Mesendoderm (in vitro differentiated cells): Measurements from ENCODE around the gene FBXL7.
A peak's percentile ranks its signal among the peaks of the same experiment; 100 is the strongest.

Source experiments
- DNase-seq: peaks from one replicate; pipeline ENCODE4 v3.0.0; 2013
- H2AK5ac ChIP-seq: 2 replicates; pipeline ENCODE4 v1.6.1; 2013; ENCODE audit warnings: low read length, inconsistent platforms
- H2BK120ac ChIP-seq: 2 replicates; pipeline ENCODE4 v1.6.1; 2013; ENCODE audit warnings: low read depth, mild to moderate bottlenecking, low read length, moderate library complexity, mixed read lengths
- H2BK15ac ChIP-seq: replicated peaks from 2 replicates; pipeline ENCODE4 v1.6.1; 2013; ENCODE audit warnings: low read depth, mild to moderate bottlenecking, moderate library complexity
- H2BK5ac ChIP-seq: 2 replicates; pipeline ENCODE4 v1.6.1; 2013; ENCODE audit warnings: low read length, inconsistent platforms
- H3K18ac ChIP-seq: 2 replicates; pipeline ENCODE4 v1.6.1; 2013; ENCODE audit warnings: mild to moderate bottlenecking, low read length, mixed read lengths
- H3K23ac ChIP-seq: one replicate; pipeline ENCODE4 v1.6.1; 2013; ENCODE audit warnings: low read length
- H3K27ac ChIP-seq: 2 replicates; pipeline ENCODE4 v1.5.1; 2013; ENCODE audit warnings: low read depth, mild to moderate bottlenecking, inconsistent platforms, low read length, moderate library complexity
- H3K27me3 ChIP-seq: 2 replicates; pipeline ENCODE4 v1.6.1; 2013; ENCODE audit warnings: low read length, control low read depth, mild to moderate bottlenecking, inconsistent platforms; ENCODE audit not compliant: insufficient read depth, poor library complexity
- H3K36me3 ChIP-seq: 2 replicates; pipeline ENCODE4 v1.6.1; 2013; ENCODE audit warnings: low read length, inconsistent platforms; ENCODE audit not compliant: control insufficient read depth, insufficient read depth
- H3K4ac ChIP-seq: one replicate; pipeline ENCODE4 v1.6.1; 2013; ENCODE audit warnings: low read depth, mild to moderate bottlenecking, low read length, moderate library complexity
- H3K4me1 ChIP-seq: 2 replicates; pipeline ENCODE4 v1.6.1; 2013; ENCODE audit warnings: low read depth, low read length, inconsistent platforms; ENCODE audit not compliant: control insufficient read depth
- H3K4me2 ChIP-seq: 2 replicates; pipeline ENCODE4 v1.6.1; 2013; ENCODE audit warnings: low read length
- H3K4me3 ChIP-seq: 2 replicates; pipeline ENCODE4 v1.5.1; 2013; ENCODE audit warnings: mild to moderate bottlenecking, low read length
- H3K56ac ChIP-seq: one replicate; pipeline ENCODE4 v1.6.1; 2013; ENCODE audit warnings: low read length
- H3K79me1 ChIP-seq: 2 replicates; pipeline ENCODE4 v1.6.1; 2013; ENCODE audit warnings: low read length, inconsistent platforms
- H3K79me2 ChIP-seq: 2 replicates; pipeline ENCODE4 v1.6.1; 2013; ENCODE audit warnings: mild to moderate bottlenecking, low read length; ENCODE audit not compliant: control insufficient read depth, insufficient read depth
- H3K9ac ChIP-seq: 2 replicates; pipeline ENCODE4 v1.6.1; 2013; ENCODE audit warnings: low read length, inconsistent platforms
- H4K5ac ChIP-seq: one replicate; pipeline ENCODE4 v1.6.1; 2013; ENCODE audit warnings: low read length
- H4K8ac ChIP-seq: one replicate; pipeline ENCODE4 v1.6.1; 2013; ENCODE audit warnings: low read depth, mild to moderate bottlenecking, control low read depth, low read length, moderate library complexity
- WGBS: extraction: QIAGEN DNeasy Blood & Tissue Kit; methylation state at CpG from one replicate; pipeline ENCODE4 v1.1.7; 2013; ENCODE audit warnings: low lambda C conversion rate, missing lambda C conversion rate; ENCODE audit not compliant: insufficient coverage; ENCODE audit errors: extremely low coverage; 5-methylcytosine and 5-hydroxymethylcytosine counted together

Gene FBXL7

DNA sequence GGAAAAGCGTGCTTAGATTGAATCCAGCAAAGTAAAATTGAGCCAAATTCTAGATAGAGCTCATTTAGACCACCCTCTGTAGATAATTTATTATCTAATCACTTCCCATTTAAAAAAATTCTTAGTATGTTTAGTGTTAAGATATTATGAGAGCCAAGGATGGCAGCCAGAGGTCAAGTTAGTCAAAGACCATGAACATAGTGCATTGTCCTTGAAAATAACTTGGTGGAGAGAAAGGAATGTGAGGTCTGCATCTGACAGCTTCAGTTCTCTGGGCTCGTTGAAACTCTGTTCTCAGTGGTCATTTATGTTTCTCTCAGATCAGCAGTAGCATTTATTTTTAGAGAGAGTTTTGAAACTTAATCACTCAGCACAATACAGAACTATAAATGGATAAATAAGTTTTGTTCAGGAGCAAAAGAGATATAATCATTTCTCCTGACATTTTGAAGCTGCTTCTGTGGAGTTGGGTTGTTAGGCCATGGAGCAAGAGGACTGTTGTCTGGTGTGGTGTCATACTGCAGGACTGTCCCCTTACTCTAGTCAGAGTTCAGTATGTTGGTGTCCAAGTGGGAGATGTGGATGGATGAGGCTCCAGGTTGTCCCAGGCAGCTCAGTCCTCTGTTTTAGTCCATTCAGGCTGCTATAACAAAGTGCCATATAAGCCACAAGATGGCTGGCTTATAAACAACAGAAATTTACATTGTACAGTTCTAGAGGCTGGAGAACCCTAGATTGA, 337.7 kb downstream of the FBXL7 start:
- H2AK5ac ChIP-seq, result no peak overlapping the region
- no peak overlapping the region for H3K56ac ChIP-seq
- no peak overlapping the region for H3K4me2 ChIP-seq
- H3K4ac ChIP-seq, result no peak overlapping the region
- H3K4me3 ChIP-seq, result no peak overlapping the region
- no peak overlapping the region for H3K18ac ChIP-seq
- WGBS, result no CpG with 5 or more reads among the region's 2 CpGs
- H3K9ac ChIP-seq, result no peak overlapping the region
- H4K8ac ChIP-seq, result no peak overlapping the region
- no peak overlapping the region for H2BK5ac ChIP-seq
- no peaks in the 10 kb centered on the region for H3K79me2 ChIP-seq
- no peak overlapping the region for H2BK120ac ChIP-seq
- no peaks in the 10 kb centered on the region for H3K79me1 ChIP-seq
- H3K36me3 ChIP-seq, result no peaks in the 10 kb centered on the region
- no peaks in the 10 kb centered on the region for H3K4me1 ChIP-seq
- no peak overlapping the region for H2BK15ac ChIP-seq
- H3K23ac ChIP-seq, result no peak overlapping the region
- H4K5ac ChIP-seq, result no peak overlapping the region
- no peak overlapping the region for H3K27ac ChIP-seq
- no peak for DNase-seq
- no peaks in the 10 kb centered on the region for H3K27me3 ChIP-seq

DNA sequence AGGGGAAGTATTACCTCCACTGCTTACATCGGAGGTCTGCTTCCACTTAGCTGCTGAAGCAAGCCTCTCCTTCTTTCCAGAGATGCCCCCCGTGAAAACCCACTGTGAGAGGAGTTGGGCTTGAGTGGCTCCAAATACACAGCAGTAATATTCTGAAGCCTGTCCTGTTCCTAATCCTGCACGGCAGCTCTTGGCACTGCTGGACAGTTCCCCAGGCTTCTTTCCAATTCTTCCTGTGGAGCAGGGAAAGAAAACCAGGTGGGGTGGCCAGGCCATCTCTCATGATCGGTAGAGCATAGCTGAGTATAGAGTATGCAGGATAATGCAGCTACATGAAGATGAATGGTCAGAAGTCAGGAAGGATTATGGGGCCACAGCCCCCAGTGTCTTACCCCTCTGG, 344.3 kb downstream of the FBXL7 start:
- H4K8ac ChIP-seq, result no peak overlapping the region
- no CpG with 5 or more reads among the region's 4 CpGs for WGBS
- no peak overlapping the region for H2BK120ac ChIP-seq

DNA sequence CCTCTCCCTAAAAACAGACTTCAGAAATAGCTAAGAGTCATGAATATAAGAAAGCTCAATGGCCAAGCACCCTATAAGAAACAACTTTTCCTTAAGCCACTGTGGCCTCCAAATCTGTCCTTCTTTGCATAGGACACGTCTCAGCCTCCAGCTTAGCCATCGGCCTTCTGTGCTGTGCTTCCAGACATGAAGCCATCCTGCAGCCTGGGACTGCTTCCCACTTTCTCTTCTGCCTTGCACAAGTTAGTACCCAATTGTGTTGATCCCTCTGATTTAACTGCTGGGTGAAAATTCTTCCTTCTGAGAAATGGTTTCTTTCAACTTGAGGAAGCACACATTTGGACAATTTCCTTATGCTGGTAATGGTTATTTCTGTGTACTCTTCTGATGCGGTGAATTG, 344.9 kb downstream of the FBXL7 start:
- Histone ChIP-seq H3K27me3 (no peaks in the 10 kb centered on the region), H2AK5ac (no peak overlapping the region), H3K56ac (no peak overlapping the region), H3K79me1 (no peaks in the 10 kb centered on the region), H2BK120ac (no peak overlapping the region), H3K27ac (no peak overlapping the region), H3K4me2 (no peak overlapping the region), H2BK15ac (no peak overlapping the region), H4K8ac (no peak overlapping the region), H3K18ac (no peak overlapping the region), H3K4ac (no peak overlapping the region), H3K4me3 (no peak overlapping the region), H4K5ac (no peak overlapping the region), H3K9ac (no peak overlapping the region), H3K23ac (no peak overlapping the region), H3K4me1 (no peaks in the 10 kb centered on the region), H3K79me2 (no peaks in the 10 kb centered on the region), H2BK5ac (no peak overlapping the region), H3K36me3 (no peaks in the 10 kb centered on the region)
- no CpG with 5 or more reads among the region's 3 CpGs for WGBS
- DNase-seq, result no peak

More for the DNA sequence above, 344.3 kb downstream of the FBXL7 start:
- Histone ChIP-seq H4K5ac (no peak overlapping the region), H3K27me3 (no peaks in the 10 kb centered on the region), H3K18ac (no peak overlapping the region), H3K4me3 (no peak overlapping the region), H3K56ac (no peak overlapping the region), H2BK5ac (no peak overlapping the region), H3K36me3 (no peaks in the 10 kb centered on the region), H3K4me2 (no peak overlapping the region), H2BK15ac (no peak overlapping the region), H3K79me1 (no peaks in the 10 kb centered on the region), H2AK5ac (no peak overlapping the region), H3K27ac (no peak overlapping the region), H3K4ac (no peak overlapping the region), H3K79me2 (no peaks in the 10 kb centered on the region), H3K4me1 (no peaks in the 10 kb centered on the region), H3K9ac (no peak overlapping the region), H3K23ac (no peak overlapping the region)
- DNase-seq, result no peak

DNA sequence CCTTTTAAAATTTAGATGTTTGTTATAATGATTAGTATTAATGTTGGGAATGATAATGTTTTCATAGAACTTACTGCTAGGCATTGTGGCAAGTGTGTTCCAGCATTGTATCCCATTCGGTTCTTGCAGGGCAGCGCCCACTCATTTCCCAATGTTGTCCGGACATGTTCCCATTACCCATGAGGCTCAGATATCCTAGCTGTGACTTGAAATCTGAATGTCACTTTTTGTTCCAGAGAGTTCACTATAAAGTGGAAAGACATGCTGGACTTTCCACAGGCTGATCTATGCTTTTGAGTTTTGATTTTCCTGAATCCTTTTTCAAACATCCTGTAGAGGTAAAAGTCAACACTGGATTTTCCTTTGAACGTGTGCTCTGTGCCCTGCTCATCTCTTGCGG, 350.6 kb downstream of the FBXL7 start:
- peaks cover 2% of the 10 kb centered on the region for H3K79me1 ChIP-seq

DNA sequence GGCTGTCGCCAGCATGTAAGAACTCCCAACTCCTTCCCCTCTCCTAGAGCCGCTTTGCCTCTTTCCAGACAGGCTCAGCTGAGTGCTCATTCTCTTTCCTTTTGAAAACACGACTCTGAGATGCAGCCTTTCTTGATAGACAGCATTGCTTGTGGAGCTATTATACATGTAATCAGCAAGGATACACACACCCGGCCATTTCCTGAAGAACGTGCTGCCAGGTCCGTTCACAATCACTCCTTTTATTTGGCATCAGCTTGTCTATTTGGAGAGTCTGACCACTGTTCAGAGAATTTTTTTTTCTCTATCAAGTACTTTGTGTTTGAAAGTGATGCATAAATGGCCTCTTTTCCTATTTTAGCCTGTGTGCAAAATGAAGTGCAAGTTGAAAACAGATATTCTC, 351.0 kb downstream of the FBXL7 start:
- no peaks in the 10 kb centered on the region for H3K36me3 ChIP-seq
- H3K23ac ChIP-seq, result no peak overlapping the region
- no peak overlapping the region for H3K4me2 ChIP-seq
- no peak overlapping the region for H4K8ac ChIP-seq
- no peaks in the 10 kb centered on the region for H3K27me3 ChIP-seq
- no peak overlapping the region for H3K9ac ChIP-seq
- no peak for DNase-seq
- H2BK15ac ChIP-seq, result no peak overlapping the region
- H3K4me1 ChIP-seq, result no peaks in the 10 kb centered on the region
- peak overlapping the region; percentile 42 for H4K5ac ChIP-seq
- H3K79me2 ChIP-seq, result no peaks in the 10 kb centered on the region
- no CpG with 5 or more reads among the region's 6 CpGs for WGBS
- no peak overlapping the region for H2AK5ac ChIP-seq
- H3K27ac ChIP-seq, result no peak overlapping the region
- H3K18ac ChIP-seq, result no peak overlapping the region
- no peak overlapping the region for H3K4me3 ChIP-seq
- peaks cover 2% of the 10 kb centered on the region for H3K79me1 ChIP-seq
- no peak overlapping the region for H2BK5ac ChIP-seq
- H3K4ac ChIP-seq, result no peak overlapping the region
- no peak overlapping the region for H2BK120ac ChIP-seq
- no peak overlapping the region for H3K56ac ChIP-seq

More for the DNA sequence above, 350.6 kb downstream of the FBXL7 start:
- DNase-seq, result no peak
- Histone ChIP-seq H3K56ac (no peak overlapping the region), H3K4me1 (no peaks in the 10 kb centered on the region), H3K9ac (no peak overlapping the region), H3K18ac (no peak overlapping the region), H3K27ac (no peak overlapping the region), H3K4me2 (no peak overlapping the region), H3K79me2 (no peaks in the 10 kb centered on the region), H4K8ac (no peak overlapping the region), H2BK5ac (no peak overlapping the region), H2BK120ac (no peak overlapping the region), H3K4ac (no peak overlapping the region), H3K23ac (no peak overlapping the region), H3K36me3 (no peaks in the 10 kb centered on the region), H4K5ac (peak overlapping the region; percentile 42), H2AK5ac (no peak overlapping the region), H3K4me3 (no peak overlapping the region), H3K27me3 (no peaks in the 10 kb centered on the region), H2BK15ac (no peak overlapping the region)
- WGBS, result no CpG with 5 or more reads among the region's 5 CpGs

DNA sequence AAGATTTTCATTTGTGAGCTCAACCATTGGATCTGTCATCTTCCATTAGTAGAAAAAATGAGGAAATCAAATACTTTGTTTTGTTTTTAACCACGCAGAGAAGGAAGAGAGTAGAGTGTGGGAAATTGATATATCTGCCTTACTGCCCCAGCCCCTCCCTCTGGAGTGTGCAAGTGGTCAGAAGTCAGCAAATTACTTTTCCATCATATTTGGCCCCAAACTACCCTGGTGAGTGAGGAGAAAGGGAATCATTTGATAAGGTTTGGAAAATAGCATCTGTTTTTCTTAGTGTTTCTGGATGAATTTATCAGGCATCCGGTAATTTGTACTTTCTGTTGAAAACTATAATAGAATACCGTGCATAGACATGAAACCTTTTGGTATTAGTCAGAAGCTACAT, 352.2 kb downstream of the FBXL7 start:
- no peak overlapping the region for H3K23ac ChIP-seq
- no peak overlapping the region for H2AK5ac ChIP-seq
- H3K4me2 ChIP-seq, result no peak overlapping the region
- H3K4me3 ChIP-seq, result no peak overlapping the region
- no peak overlapping the region for H3K4ac ChIP-seq
- H4K8ac ChIP-seq, result no peak overlapping the region
- H2BK15ac ChIP-seq, result no peak overlapping the region
- no peak overlapping the region for H3K9ac ChIP-seq
- no peak overlapping the region for H3K27ac ChIP-seq
- peaks cover 2% of the 10 kb centered on the region for H3K79me1 ChIP-seq
- no peak overlapping the region for H2BK5ac ChIP-seq
- H2BK120ac ChIP-seq, result no peak overlapping the region
- no peak overlapping the region for H3K18ac ChIP-seq
- H4K5ac ChIP-seq, result no peak overlapping the region
- H3K27me3 ChIP-seq, result no peaks in the 10 kb centered on the region
- WGBS, result no CpG with 5 or more reads among the region's 3 CpGs
- H3K4me1 ChIP-seq, result no peaks in the 10 kb centered on the region
- H3K79me2 ChIP-seq, result no peaks in the 10 kb centered on the region
- no peaks in the 10 kb centered on the region for H3K36me3 ChIP-seq
- H3K56ac ChIP-seq, result no peak overlapping the region
- DNase-seq, result no peak
